Stomach (tissue), 4 donors: Measurements from ENCODE around the gene PPP6C.

Experiments used
- EP300 ChIP-seq: sonication (generic); formaldehyde crosslinking; IDR thresholded peaks from one replicate; pipeline ENCODE4 v1.6.1; 2017; ENCODE audit warnings: antibody characterized with exemption
- POLR2A ChIP-seq, 4 donors: fragments of 450-650 bp; IDR thresholded peaks; one replicate each; pipeline ENCODE4 v1.6.1; 2016; ENCODE audit warnings: antibody characterized with exemption in 4 of 4, control low read depth in 2 of 4, mild to moderate bottlenecking in 1 of 4, moderate library complexity in 1 of 4
- TF ChIP-seq, protein P1 (sequence below), 7 experiments: fragments of 450-650 bp in 4 of 7; fragments of 200-600 bp in 3 of 7; sonication (generic) in 3 of 7; IDR thresholded peaks; one replicate each; pipeline ENCODE4 v1.5.1; 2016 to 2019; ENCODE audit warnings: antibody characterized with exemption in 7 of 7, control low read depth in 2 of 7, mild to moderate bottlenecking in 1 of 7

- TF ChIP-seq, protein P1, sequence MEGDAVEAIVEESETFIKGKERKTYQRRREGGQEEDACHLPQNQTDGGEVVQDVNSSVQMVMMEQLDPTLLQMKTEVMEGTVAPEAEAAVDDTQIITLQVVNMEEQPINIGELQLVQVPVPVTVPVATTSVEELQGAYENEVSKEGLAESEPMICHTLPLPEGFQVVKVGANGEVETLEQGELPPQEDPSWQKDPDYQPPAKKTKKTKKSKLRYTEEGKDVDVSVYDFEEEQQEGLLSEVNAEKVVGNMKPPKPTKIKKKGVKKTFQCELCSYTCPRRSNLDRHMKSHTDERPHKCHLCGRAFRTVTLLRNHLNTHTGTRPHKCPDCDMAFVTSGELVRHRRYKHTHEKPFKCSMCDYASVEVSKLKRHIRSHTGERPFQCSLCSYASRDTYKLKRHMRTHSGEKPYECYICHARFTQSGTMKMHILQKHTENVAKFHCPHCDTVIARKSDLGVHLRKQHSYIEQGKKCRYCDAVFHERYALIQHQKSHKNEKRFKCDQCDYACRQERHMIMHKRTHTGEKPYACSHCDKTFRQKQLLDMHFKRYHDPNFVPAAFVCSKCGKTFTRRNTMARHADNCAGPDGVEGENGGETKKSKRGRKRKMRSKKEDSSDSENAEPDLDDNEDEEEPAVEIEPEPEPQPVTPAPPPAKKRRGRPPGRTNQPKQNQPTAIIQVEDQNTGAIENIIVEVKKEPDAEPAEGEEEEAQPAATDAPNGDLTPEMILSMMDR (IDR thresholded peaks at IDR 0.05): no peak
- TF ChIP-seq POLR2A (IDR thresholded peaks at IDR 0.05) (no peak), EP300 (no peak)
Observed at GRCh38 chr9:125202846-125203618, 13.4 kb upstream of the PPP6C start.
